IMR-90 (cell line): ENCODE measurements around the gene THRA. TPM values are rescaled to one million over a fixed set of nuclear protein-coding genes. Genes with fewer than 3 reads are reported as not detected.

Experiments
- ATAC-seq: fragments of 200-7000 bp; cut with Tn5 transposase; 2 replicates; pipeline ENCODE4 v1.9.1; 2020; ENCODE audit warnings: low read depth, mild to moderate bottlenecking, moderate library complexity
- BruUV-seq: library from RNA; stranded (reverse); fragments of 400-500 nt; replicated peaks from 2 replicates; lab custom pipeline; 2021; lab: Mats Ljungman, UMichigan
- CTCF ChIA-PET: fragments of 300-600 bp; formaldehyde crosslinking; extraction: SDS; loops from one replicate; lab custom pipeline; 2021; ENCODE audit warnings: antibody characterized with exemption; lab: Yijun Ruan, JAX
- POLR2A ChIA-PET: fragments of 300-600 bp; sonication (Branson Sonifier 250); formaldehyde crosslinking; loops from one replicate; lab custom pipeline; 2022; ENCODE audit warnings: antibody characterized with exemption; ENCODE audit not compliant: unreplicated experiment; lab: Charles Lee
- DNase-seq: peaks from one replicate; pipeline ENCODE4 v3.0.0; 2013
- H2AFZ ChIP-seq: replicated peaks from 2 replicates; pipeline ENCODE3; 2013; ENCODE audit warnings: low read length, mild to moderate bottlenecking; ENCODE audit not compliant: poor library complexity
- H2AK5ac ChIP-seq: 2 replicates; pipeline ENCODE4 v1.6.1; 2013; ENCODE audit warnings: low read depth, low read length, inconsistent platforms
- H2AK9ac ChIP-seq: replicated peaks from 2 replicates; pipeline ENCODE3; 2013; ENCODE audit warnings: mild to moderate bottlenecking, low read depth, low read length, moderate library complexity; ENCODE audit not compliant: poor library complexity
- H2BK120ac ChIP-seq: 2 replicates; pipeline ENCODE4 v1.6.1; 2013; ENCODE audit warnings: low read depth, low read length, inconsistent platforms
- H2BK15ac ChIP-seq: 3 replicates; pipeline ENCODE4 v1.6.1; 2013; ENCODE audit warnings: low read depth, low read length, inconsistent platforms
- H2BK20ac ChIP-seq: 2 replicates; pipeline ENCODE4 v1.6.1; 2013; ENCODE audit warnings: low read depth, mild to moderate bottlenecking, inconsistent platforms, low read length, moderate library complexity
- H2BK5ac ChIP-seq: 2 replicates; pipeline ENCODE4 v1.6.1; 2013; ENCODE audit warnings: mild to moderate bottlenecking, low read depth, low read length, inconsistent platforms; ENCODE audit not compliant: poor library complexity, severe bottlenecking
- H3K14ac ChIP-seq: replicated peaks from 2 replicates; pipeline ENCODE4 v1.6.1; 2013; ENCODE audit warnings: low read depth, low read length, inconsistent platforms
- H3K18ac ChIP-seq: 2 replicates; pipeline ENCODE4 v1.6.1; 2013; ENCODE audit warnings: low read depth, low read length, control low read depth
- H3K23ac ChIP-seq: 2 replicates; pipeline ENCODE4 v1.6.1; 2013; ENCODE audit warnings: low read depth, low read length, inconsistent platforms
- H3K27ac ChIP-seq: 2 replicates; pipeline ENCODE4 v1.5.1; 2013; ENCODE audit warnings: mild to moderate bottlenecking, control low read depth, low read length; ENCODE audit not compliant: insufficient read depth
- H3K27me3 ChIP-seq: 2 replicates; pipeline ENCODE4 v1.6.1; 2013; ENCODE audit warnings: low read length; ENCODE audit not compliant: control insufficient read depth, insufficient read depth
- H3K36me3 ChIP-seq: 2 replicates; pipeline ENCODE4 v1.6.1; 2013; ENCODE audit warnings: low read length, mixed read lengths; ENCODE audit not compliant: control insufficient read depth, insufficient read depth
- H3K4ac ChIP-seq: 2 replicates; pipeline ENCODE4 v1.6.1; 2013; ENCODE audit warnings: low read depth, low read length, inconsistent platforms
- H3K4me1 ChIP-seq: 2 replicates; pipeline ENCODE4 v1.6.1; 2013; ENCODE audit warnings: low read length, mixed read lengths; ENCODE audit not compliant: control insufficient read depth, insufficient read depth
- H3K4me2 ChIP-seq: 2 replicates; pipeline ENCODE4 v1.6.1; 2013; ENCODE audit warnings: low read depth, mild to moderate bottlenecking, control low read depth, low read length, moderate library complexity
- H3K4me3 ChIP-seq: 2 replicates; pipeline ENCODE4 v1.5.1; 2013; ENCODE audit warnings: low read depth, mild to moderate bottlenecking, control low read depth, low read length, moderate library complexity; ENCODE audit not compliant: insufficient read depth
- H3K56ac ChIP-seq: 2 replicates; pipeline ENCODE4 v1.6.1; 2013; ENCODE audit warnings: low read length, inconsistent platforms; ENCODE audit not compliant: insufficient read depth; ENCODE audit errors: extremely low read depth
- H3K79me1 ChIP-seq, 2 experiments: 2 replicates each; pipeline ENCODE4 v1.6.1; 2013; ENCODE audit warnings: low read length in 2 of 2, inconsistent platforms in 1 of 2, low read depth in 1 of 2
- H3K9ac ChIP-seq: 2 replicates; pipeline ENCODE4 v1.6.1; 2013; ENCODE audit warnings: low read depth, low read length, control low read depth
- H3K9me1 ChIP-seq: 2 replicates; pipeline ENCODE4 v1.6.1; 2013; ENCODE audit warnings: low read length, inconsistent platforms; ENCODE audit not compliant: insufficient read depth
- H3K9me3 ChIP-seq: 2 replicates; pipeline ENCODE4 v1.6.1; 2013; ENCODE audit warnings: low read length; ENCODE audit not compliant: control insufficient read depth, insufficient read depth
- H4K20me1 ChIP-seq: 2 replicates; pipeline ENCODE4 v1.6.1; 2013; ENCODE audit warnings: low read length, inconsistent platforms; ENCODE audit not compliant: insufficient read depth
- H4K5ac ChIP-seq: 2 replicates; pipeline ENCODE4 v1.6.1; 2013; ENCODE audit warnings: mild to moderate bottlenecking, low read depth, low read length, control low read depth
- H4K8ac ChIP-seq, 2 experiments: 2 replicates each; pipeline ENCODE4 v1.6.1; 2013; ENCODE audit warnings: low read depth in 2 of 2, low read length in 2 of 2, control low read depth in 1 of 2, inconsistent platforms in 1 of 2
- H4K91ac ChIP-seq: 2 replicates; pipeline ENCODE4 v1.6.1; 2013; ENCODE audit warnings: low read depth, low read length, inconsistent platforms; ENCODE audit not compliant: insufficient read depth
- WGBS, 2 experiments: methylation state at CpG; one replicate each; pipeline versions ENCODE4 v1.1.5 to v1.1.7; 2013; ENCODE audit warnings: missing lambda C conversion rate in 2 of 2; ENCODE audit not compliant: insufficient read length in 1 of 2; ENCODE audit errors: extremely low coverage in 2 of 2; 5-methylcytosine and 5-hydroxymethylcytosine counted together
- dilution Hi-C: fragments of 300-500 bp; cut with HindIII; formaldehyde crosslinking; loops from one replicate; pipeline ENCODE4 v1.14.3; 2018; ENCODE audit warnings: low sequenced_read_pairs; ENCODE audit not compliant: unreplicated experiment
- in situ Hi-C: fragments of 300-500 bp; cut with MboI; formaldehyde crosslinking; loops from 3 replicates; pipeline ENCODE4 v1.14.3; 2019; ENCODE audit warnings: low sequenced_read_pairs, inconsistent platforms, mixed read lengths
- intact Hi-C: fragments of 100-400 bp; cut with micrococcal nuclease; formaldehyde crosslinking; loops from 2 replicates; pipeline ENCODE4 v1.10.0; 2022
- polyA plus RNA-seq, 3 experiments: library from polyadenylated mRNA; depleted of rRNA; stranded (reverse); fragments of >200 nt; gene quantifications; 2 replicates each; pipeline ENCODE4 v1.2.3, GENCODE V29; 2012; ENCODE audit warnings: low replicate concordance in 1 of 3
- total RNA-seq: library from RNA; depleted of rRNA; stranded (reverse); fragments of >200 nt; gene quantifications from 2 replicates; pipeline ENCODE4 v1.2.3, GENCODE V29; 2012
- TF ChIP-seq, protein P1 (sequence below): conservative IDR thresholded peaks from 2 replicates; pipeline ENCODE4 v1.5.1; 2012; ENCODE audit warnings: mild to moderate bottlenecking, low read depth, low read length, improper control_type of control experiment

THRA gene
- total and polyA plus RNA-seq, 2 of the 4 experiments (the other 2 are of a cell fraction), result 22.0 to 23.4 TPM

DNA sequence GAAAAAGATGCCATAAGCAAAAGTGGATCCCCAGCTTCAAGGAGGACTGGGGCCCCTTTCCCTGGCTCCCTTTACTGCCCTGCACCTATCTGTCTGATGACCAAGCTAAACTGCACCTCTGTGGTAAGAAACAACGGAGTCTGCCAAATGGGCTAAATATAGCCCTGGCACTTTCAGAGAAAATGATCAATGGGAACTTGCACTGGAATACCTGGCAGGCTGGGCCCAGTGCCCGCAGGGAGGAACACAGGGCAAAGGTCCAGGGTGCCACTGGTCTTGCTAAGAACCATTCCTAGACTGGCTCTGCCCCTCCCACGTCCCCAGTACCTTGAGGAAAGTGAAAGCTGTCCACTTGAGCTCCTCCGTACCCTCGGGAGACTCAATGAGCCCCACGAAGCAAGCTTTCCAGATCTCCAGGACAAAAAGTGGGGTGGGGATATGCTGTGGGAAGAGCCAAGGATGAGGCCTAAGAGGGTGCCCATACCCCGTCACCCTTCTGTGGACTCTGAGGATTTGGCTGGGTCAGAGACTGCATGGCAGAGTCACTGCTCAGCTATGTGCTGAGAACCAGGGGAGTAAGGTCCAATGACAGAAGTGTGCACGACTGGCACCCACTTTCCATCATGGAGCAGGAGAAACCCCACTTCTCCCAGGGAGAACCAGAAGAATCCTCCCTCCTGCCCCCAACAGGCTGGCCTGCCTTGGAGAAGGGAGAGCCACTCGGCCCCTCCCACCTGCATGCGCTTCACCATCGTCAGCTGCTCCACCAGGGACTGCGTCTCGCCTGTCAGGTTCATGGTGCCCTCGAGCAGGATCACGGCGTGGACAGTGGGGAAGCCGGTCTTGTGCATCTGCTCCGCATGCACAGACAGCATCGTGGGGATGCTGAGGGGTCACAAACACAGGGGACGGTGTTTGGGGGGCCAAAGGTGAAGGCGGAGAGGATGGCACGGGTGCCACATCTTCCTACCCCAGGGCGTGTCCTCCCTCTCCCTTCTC is 30.1 kb upstream of the THRA start:
- ChIA-PET POLR2A (no interaction called here), CTCF (no interaction called here)
- Histone ChIP-seq H3K79me1 (peaks cover 4 to 12% of the 10 kb centered on the region in 2 experiments; a peak in 2 of 4 replicates), H3K56ac (no peak overlapping the region), H2AK9ac (no peak overlapping the region), H3K27ac (no peak overlapping the region), H3K9me3 (no peaks in the 10 kb centered on the region), H2BK120ac (no peak overlapping the region), H3K4me2 (no peak overlapping the region), H3K14ac (no peak overlapping the region), H2AFZ (no peak overlapping the region), H2BK5ac (no peak overlapping the region), H2BK15ac (no peak overlapping the region), H3K36me3 (peaks cover 56% of the 10 kb centered on the region), H3K9me1 (no peaks in the 10 kb centered on the region), H3K4me1 (no peaks in the 10 kb centered on the region), H4K91ac (no peak overlapping the region), H3K27me3 (no peaks in the 10 kb centered on the region), H3K9ac (no peak overlapping the region), H4K5ac (no peak overlapping the region), H4K20me1 (no peaks in the 10 kb centered on the region), H4K8ac (no peak overlapping the region), H3K23ac (no peak overlapping the region), H3K4ac (no peak overlapping the region), H2AK5ac (no peak overlapping the region), H3K4me3 (no peak overlapping the region), H2BK20ac (no peak overlapping the region), H3K18ac (no peak overlapping the region)
- ATAC-seq (no peak), DNase-seq (no peak)
- TF ChIP-seq, protein P1, sequence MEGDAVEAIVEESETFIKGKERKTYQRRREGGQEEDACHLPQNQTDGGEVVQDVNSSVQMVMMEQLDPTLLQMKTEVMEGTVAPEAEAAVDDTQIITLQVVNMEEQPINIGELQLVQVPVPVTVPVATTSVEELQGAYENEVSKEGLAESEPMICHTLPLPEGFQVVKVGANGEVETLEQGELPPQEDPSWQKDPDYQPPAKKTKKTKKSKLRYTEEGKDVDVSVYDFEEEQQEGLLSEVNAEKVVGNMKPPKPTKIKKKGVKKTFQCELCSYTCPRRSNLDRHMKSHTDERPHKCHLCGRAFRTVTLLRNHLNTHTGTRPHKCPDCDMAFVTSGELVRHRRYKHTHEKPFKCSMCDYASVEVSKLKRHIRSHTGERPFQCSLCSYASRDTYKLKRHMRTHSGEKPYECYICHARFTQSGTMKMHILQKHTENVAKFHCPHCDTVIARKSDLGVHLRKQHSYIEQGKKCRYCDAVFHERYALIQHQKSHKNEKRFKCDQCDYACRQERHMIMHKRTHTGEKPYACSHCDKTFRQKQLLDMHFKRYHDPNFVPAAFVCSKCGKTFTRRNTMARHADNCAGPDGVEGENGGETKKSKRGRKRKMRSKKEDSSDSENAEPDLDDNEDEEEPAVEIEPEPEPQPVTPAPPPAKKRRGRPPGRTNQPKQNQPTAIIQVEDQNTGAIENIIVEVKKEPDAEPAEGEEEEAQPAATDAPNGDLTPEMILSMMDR, result no peak
- in situ Hi-C loops, result no loop called here
- dilution Hi-C loops, result no loop called here
- BruUV-seq, result no TSS peak
- 93% methylated on average over 10 of the region's 23 CpGs; no CpG with 5 or more reads in 1 of the 2 experiments for WGBS, 2 experiments
- intact Hi-C loops, result no loop called here
